HCT116 (cell line): ENCODE results near the gene TBX3. TPM values are rescaled to one million over a fixed set of nuclear protein-coding genes. Genes with fewer than 3 reads are reported as not detected.

ENCODE experiments used
- ATAC-seq: fragments of 200-7000 bp; cut with Tn5 transposase; 2 replicates; pipeline ENCODE4 v1.9.1; 2020; ENCODE audit warnings: mild to moderate bottlenecking, moderate library complexity
- BruUV-seq: library from RNA; stranded (reverse); fragments of 400-500 nt; replicated peaks from 2 replicates; lab custom pipeline; 2021; lab: Mats Ljungman, UMichigan
- CTCF ChIA-PET: fragments of 300-600 bp; sonication (Branson Sonifier 250); formaldehyde crosslinking; loops from one replicate; lab custom pipeline; 2021; ENCODE audit warnings: antibody characterized with exemption; lab: Charles Lee
- POLR2A ChIA-PET: fragments of 300-600, 350-600 bp; sonication (Branson Sonifier 250); formaldehyde crosslinking; loops from one replicate; lab custom pipeline; 2021; ENCODE audit warnings: antibody characterized with exemption; lab: Charles Lee
- RAD21 ChIA-PET, 2 experiments: fragments of 300-600 bp; sonication (Branson Sonifier 250); formaldehyde crosslinking; loops; one replicate each; lab custom pipeline; 2023; ENCODE audit warnings: low total read pairs in 2 of 2; ENCODE audit not compliant: uncharacterized antibody in 2 of 2, unreplicated experiment in 2 of 2, low non-redundant PET in 1 of 2; lab: Charles Lee
- DNase-seq: peaks from one replicate; pipeline ENCODE4 v3.0.0-alpha.2; 2010; ENCODE audit warnings: low read depth, low spot score
- H2AFZ ChIP-seq: fragments of 200-600 bp; shearing (Covaris generic), sonication (generic); 2 replicates; pipeline ENCODE4 v1.6.1; 2017; ENCODE audit warnings: low read depth, mixed run types, mixed read lengths, antibody characterized with exemption, low read length; ENCODE audit not compliant: poor library complexity, severe bottlenecking
- H3K27ac ChIP-seq: 2 replicates; pipeline ENCODE4 v1.5.1; 2012; ENCODE audit warnings: low read depth, low read length
- H3K27me3 ChIP-seq: fragments of 200-600 bp; sonication (generic); 2 replicates; pipeline ENCODE4 v1.6.1; 2016; ENCODE audit warnings: mixed run types, low read length, mixed read lengths; ENCODE audit not compliant: insufficient read depth
- H3K36me3 ChIP-seq, 2 experiments: fragments of 200-500 bp in 1 of 2; fragments of 200-600 bp in 1 of 2; sonication (Bioruptor generic) in 1 of 2; sonication (generic) in 1 of 2; 2 replicates each; pipeline versions ENCODE4 v1.5.1 to v1.6.1; 2014 to 2016; ENCODE audit warnings: low read length in 2 of 2, inconsistent platforms in 1 of 2, mixed read lengths in 1 of 2, mixed run types in 1 of 2; ENCODE audit not compliant: insufficient read depth in 2 of 2, control insufficient read depth in 1 of 2
- H3K4me1 ChIP-seq, 2 experiments: fragments of 200-600 bp in 1 of 2; sonication (generic) in 1 of 2; 2 replicates each; pipeline versions ENCODE4 v1.5.1 to v1.6.1; 2012 to 2017; ENCODE audit warnings: low read length in 2 of 2, inconsistent platforms in 1 of 2, mild to moderate bottlenecking in 1 of 2, mixed read lengths in 1 of 2, mixed run types in 1 of 2, moderate library complexity in 1 of 2; ENCODE audit not compliant: insufficient read depth in 2 of 2, control insufficient read depth in 1 of 2
- H3K4me2 ChIP-seq: fragments of 200-600 bp; sonication (generic); 2 replicates; pipeline ENCODE4 v1.6.1; 2017; ENCODE audit warnings: mixed run types, low read length, mixed read lengths
- H3K4me3 ChIP-seq, 2 experiments: fragments of 200-600 bp in 1 of 2; sonication (generic) in 1 of 2; replicated peaks in 1 of 2; 2 replicates each; pipeline ENCODE4 v1.5.1; 2011 to 2016; ENCODE audit warnings: low read length in 2 of 2, control low read depth in 1 of 2, low read depth in 1 of 2, mild to moderate bottlenecking in 1 of 2, mixed read lengths in 1 of 2, mixed run types in 1 of 2
- H3K79me2 ChIP-seq: fragments of 200-600 bp; sonication (generic); 2 replicates; pipeline ENCODE4 v1.6.1; 2017; ENCODE audit warnings: mild to moderate bottlenecking, mixed run types, low read length, moderate library complexity, mixed read lengths; ENCODE audit not compliant: insufficient read depth
- H3K9ac ChIP-seq: fragments of 200-600 bp; sonication (generic); 2 replicates; pipeline ENCODE4 v1.6.1; 2016; ENCODE audit warnings: low read length, mixed read lengths
- H3K9me2 ChIP-seq: fragments of 200-600 bp; sonication (generic), shearing (Covaris generic); 2 replicates; pipeline ENCODE4 v1.6.1; 2017; ENCODE audit warnings: mixed run types, mild to moderate bottlenecking, moderate library complexity; ENCODE audit not compliant: insufficient read depth
- H3K9me3 ChIP-seq, 2 experiments: fragments of 200-500 bp in 1 of 2; fragments of 200-600 bp in 1 of 2; sonication (Bioruptor generic) in 1 of 2; sonication (generic) in 1 of 2; 2 replicates each; pipeline ENCODE4 v1.6.1; 2014 to 2017; ENCODE audit warnings: low read length in 2 of 2, mixed read lengths in 2 of 2, inconsistent platforms in 1 of 2, low read depth in 1 of 2, mild to moderate bottlenecking in 1 of 2, mixed run types in 1 of 2, moderate library complexity in 1 of 2; ENCODE audit not compliant: control insufficient read depth in 1 of 2, insufficient read depth in 1 of 2
- H4K20me1 ChIP-seq: fragments of 200-600 bp; sonication (generic), shearing (Covaris generic); 2 replicates; pipeline ENCODE4 v1.6.1; 2017; ENCODE audit warnings: mixed run types, mild to moderate bottlenecking, moderate library complexity; ENCODE audit not compliant: insufficient read depth
- CBX3 ChIP-seq: IDR thresholded peaks from 2 replicates; pipeline ENCODE4 v1.6.1; 2012; ENCODE audit warnings: low read depth
- JUND ChIP-seq: IDR thresholded peaks from 2 replicates; pipeline ENCODE4 v1.6.1; 2012
- POLR2A ChIP-seq: IDR thresholded peaks from 2 replicates; pipeline ENCODE4 v1.7.0; 2011; ENCODE audit warnings: borderline replicate concordance; ENCODE audit not compliant: insufficient read depth, insufficient read length; ENCODE audit errors: extremely low read depth
- POLR2AphosphoS5 ChIP-seq: IDR thresholded peaks from 2 replicates; pipeline ENCODE4 v1.6.1; 2011; ENCODE audit warnings: mild to moderate bottlenecking, low read depth, low read length, moderate library complexity
- RAD21 ChIP-seq: IDR thresholded peaks from 2 replicates; pipeline ENCODE4 v1.6.1; 2012; ENCODE audit warnings: low read depth, mild to moderate bottlenecking
- YY1 ChIP-seq: IDR thresholded peaks from 2 replicates; pipeline ENCODE4 v1.6.1; 2011; ENCODE audit warnings: low read length, low read depth, moderate library complexity, mild to moderate bottlenecking; ENCODE audit not compliant: insufficient replicate concordance; ENCODE audit errors: extremely low read depth
- ZBTB33 ChIP-seq: IDR thresholded peaks from 2 replicates; pipeline ENCODE4 v1.6.1; 2011; ENCODE audit warnings: mild to moderate bottlenecking, low read length, moderate library complexity; ENCODE audit not compliant: insufficient replicate concordance; ENCODE audit errors: extremely low read depth
- intact Hi-C: fragments of 100-400 bp; cut with micrococcal nuclease; formaldehyde crosslinking; loops from 2 replicates; pipeline ENCODE4 v1.10.0; 2022
- total RNA-seq: library from RNA; stranded (reverse); gene quantifications from one replicate; pipeline ENCODE4 v1.2.1, GENCODE V29; 2021; ENCODE audit not compliant: unreplicated experiment

TBX3 gene
- total RNA-seq, 1 experiment from 2014 or later = 12.8 TPM

GRCh38 chr12:114665411-114666260 is 18.3 kb downstream of the TBX3 start:
- no peaks in the 10 kb centered on the region for H3K9me3 ChIP-seq
- TF ChIP-seq CBX3 (no peak), POLR2A (no peak), POLR2AphosphoS5 (no peak), YY1 (no peak), RAD21 (no peak), JUND (no peak), ZBTB33 (no peak)
- no peak overlapping the region for H2AFZ ChIP-seq
- H3K27ac ChIP-seq = no peak overlapping the region
- no peaks in the 10 kb centered on the region for H3K9me2 ChIP-seq
- no peak overlapping the region for H3K4me3 ChIP-seq
- H3K27me3 ChIP-seq = no peaks in the 10 kb centered on the region
- peaks cover 2 to 22% of the 10 kb centered on the region in 2 experiments; a peak in 3 of 4 replicates for H3K4me1 ChIP-seq
- POLR2A ChIA-PET = interaction anchor here (1.4 kb wide), 1 partner anchor 18 kb away, joined by 3 read pairs; the partner anchor contains the start of gene TBX3
- no peaks in the 10 kb centered on the region for H3K36me3 ChIP-seq
- H3K4me2 ChIP-seq = no peak overlapping the region
- ATAC-seq (no peak), DNase-seq (no peak)
- RAD21 ChIA-PET = interaction anchor here in 1 of 2 experiments (1.0 to 1.1 kb wide), 2 partner anchors 19 to 790 kb away, joined by 3 to 8 read pairs; partner anchors contain the start of gene TBX3
- no peaks in the 10 kb centered on the region for H3K79me2 ChIP-seq
- H3K9ac ChIP-seq = no peak overlapping the region
- H4K20me1 ChIP-seq = no peaks in the 10 kb centered on the region
- CTCF ChIA-PET = interaction anchor here (1.4 kb wide), 1 partner anchor 19 kb away, joined by 5 read pairs; the partner anchor contains the start of gene TBX3
- intact Hi-C loops = loop anchor here (5.0 to 10.0 kb wide), 3 partner anchors 499 to 792 kb away; no protein-coding TSS in a partner anchor
- no TSS peak for BruUV-seq
